Skeletal muscle cell (primary cell): Measurements from ENCODE around the gene AKAP8.
A peak's percentile ranks its signal among the peaks of the same experiment; 100 is the strongest.
"Not testable (repeated sequence)": the region's sequence is repeated elsewhere in the genome, so short reads cannot be mapped to it uniquely, and the experiment has no call there.

ENCODE experiments used
- DNase-seq: peaks from one replicate; pipeline ENCODE4 v3.0.0-alpha.2; 2010; ENCODE audit warnings: low read depth
- H3K4me3 ChIP-seq: 2 replicates; pipeline ENCODE4 v1.5.1; 2011; ENCODE audit warnings: low read depth, mild to moderate bottlenecking, control low read depth, low read length, moderate library complexity

The AKAP8 gene

GRCh38 chr19:15404780-15405211 lies 25.2 kb upstream of the AKAP8 start:
- no peak overlapping the region for H3K4me3 ChIP-seq
- DNase-seq = no peak

GRCh38 chr19:15404097-15404779 lies 24.7 kb upstream of the AKAP8 start:
- no peak overlapping the region for H3K4me3 ChIP-seq

GRCh38 chr19:15403151-15403531 lies 23.6 kb upstream of the AKAP8 start:
- H3K4me3 ChIP-seq = no peak overlapping the region
- no peak for DNase-seq

More at GRCh38 chr19:15404097-15404779, 24.7 kb upstream of the AKAP8 start:
- no peak for DNase-seq

- no peak for DNase-seq
- H3K4me3 ChIP-seq = no peak overlapping the region
Measured at GRCh38 chr19:15402411-15403150, 23.0 kb upstream of the AKAP8 start.

GRCh38 chr19:15401397-15401710 lies 21.8 kb upstream of the AKAP8 start:
- H3K4me3 ChIP-seq = no peak overlapping the region
- no peak for DNase-seq

GRCh38 chr19:15400521-15401396 lies 21.2 kb upstream of the AKAP8 start:
- H3K4me3 ChIP-seq = no peak overlapping the region

GRCh38 chr19:15399635-15400034 lies 20.0 kb upstream of the AKAP8 start:
- DNase-seq = no peak
- H3K4me3 ChIP-seq = no peak overlapping the region

More at GRCh38 chr19:15400521-15401396, 21.2 kb upstream of the AKAP8 start:
- no peak for DNase-seq

- H3K4me3 ChIP-seq = no peak overlapping the region
Measured at GRCh38 chr19:15399234-15399515, 19.6 kb upstream of the AKAP8 start.

GRCh38 chr19:15398501-15399233 lies 19.1 kb upstream of the AKAP8 start:
- DNase-seq = no peak

More at GRCh38 chr19:15399234-15399515, 19.6 kb upstream of the AKAP8 start:
- DNase-seq = no peak

GRCh38 chr19:15397782-15398181 lies 18.2 kb upstream of the AKAP8 start:
- DNase-seq = no peak
- H3K4me3 ChIP-seq = no peak overlapping the region

More at GRCh38 chr19:15398501-15399233, 19.1 kb upstream of the AKAP8 start:
- H3K4me3 ChIP-seq = no peak overlapping the region

- no peak for DNase-seq
- H3K4me3 ChIP-seq = no peak overlapping the region
Measured at GRCh38 chr19:15397236-15397635, 17.6 kb upstream of the AKAP8 start.

- DNase-seq = no peak
- no peak overlapping the region for H3K4me3 ChIP-seq
Measured at GRCh38 chr19:15396436-15396835, 16.8 kb upstream of the AKAP8 start.

- not testable (repeated sequence) for H3K4me3 ChIP-seq, DNase-seq
Measured at GRCh38 chr19:15395251-15395650, 15.7 kb upstream of the AKAP8 start.

- DNase-seq = no peak
- no peak overlapping the region for H3K4me3 ChIP-seq
Measured at GRCh38 chr19:15394426-15394825, 14.8 kb upstream of the AKAP8 start.

- H3K4me3 ChIP-seq = no peak overlapping the region
- no peak for DNase-seq
Measured at GRCh38 chr19:15393963-15394362, 14.4 kb upstream of the AKAP8 start.

- no peak for DNase-seq
- H3K4me3 ChIP-seq = no peak overlapping the region
Measured at GRCh38 chr19:15390814-15391213, 11.2 kb upstream of the AKAP8 start.

- DNase-seq = no peak
- H3K4me3 ChIP-seq = no peak overlapping the region
Measured at GRCh38 chr19:15381864-15382263, 2.3 kb upstream of the AKAP8 start.

- no peak for DNase-seq
Measured at GRCh38 chr19:15381429-15381828, 1.8 kb upstream of the AKAP8 start.

GRCh38 chr19:15379999-15380647 lies 536 bp upstream of the AKAP8 start:
- H3K4me3 ChIP-seq = peak overlapping the region; percentile 60
- no peak for DNase-seq

More at GRCh38 chr19:15381429-15381828, 1.8 kb upstream of the AKAP8 start:
- no peak overlapping the region for H3K4me3 ChIP-seq
